Measurements from ENCODE around the gene CYB561. TPM values are rescaled to one million over a fixed set of nuclear protein-coding genes. Genes with fewer than 3 reads are reported as not detected.

The CYB561 gene
- total RNA-seq, 1 experiment from 2014 or later: 40.1 TPM

GRCh38 chr17:63399316-63399715 is 46.8 kb downstream of the CYB561 start:
- no peak for DNase-seq (ENCODE audit: low read depth)
- in situ Hi-C loops (cut with HindIII; ENCODE audit: low pct_unique_long_range_greater_than_20kb, low sequenced_read_pairs): no loop called here

GRCh38 chr17:63398680-63399079 is 47.4 kb downstream of the CYB561 start:
- in situ Hi-C loops (cut with HindIII; ENCODE audit: low pct_unique_long_range_greater_than_20kb, low sequenced_read_pairs): no loop called here
- no peak for DNase-seq (ENCODE audit: low read depth)

- no peak for DNase-seq (ENCODE audit: low read depth)
- in situ Hi-C loops (cut with HindIII; ENCODE audit: low pct_unique_long_range_greater_than_20kb, low sequenced_read_pairs): no loop called here
Observed at GRCh38 chr17:63395075-63395805, 50.9 kb downstream of the CYB561 start.

- in situ Hi-C loops (cut with HindIII; ENCODE audit: low pct_unique_long_range_greater_than_20kb, low sequenced_read_pairs): no loop called here
Observed at GRCh38 chr17:63390090-63390489, 56.0 kb downstream of the CYB561 start.

GRCh38 chr17:63387656-63388340 is 58.3 kb downstream of the CYB561 start:
- no peak for DNase-seq (ENCODE audit: low read depth)
- in situ Hi-C loops (cut with HindIII; ENCODE audit: low pct_unique_long_range_greater_than_20kb, low sequenced_read_pairs): no loop called here

More at GRCh38 chr17:63390090-63390489, 56.0 kb downstream of the CYB561 start:
- DNase-seq (ENCODE audit: low read depth): no peak

- no peak for DNase-seq (ENCODE audit: low read depth)
- in situ Hi-C loops (cut with HindIII; ENCODE audit: low pct_unique_long_range_greater_than_20kb, low sequenced_read_pairs): no loop called here
Observed at GRCh38 chr17:63382826-63383225, 63.3 kb downstream of the CYB561 start.

Other genes with a start within 250 kb of the CYB561 start
- not detected in 2 replicates for gene ACE, start 30.8 kb upstream of the CYB561 start, total RNA-seq (2014; rRNA removed; shearing (Covaris generic); ENCODE audit: low replicate concordance)
- gene KCNH6, start 77.1 kb upstream of the CYB561 start, total RNA-seq (2014; rRNA removed; shearing (Covaris generic); ENCODE audit: low replicate concordance): 0.09 TPM in 1 of 2 replicates, not detected in the other
- gene DCAF7, start 104.2 kb upstream of the CYB561 start, total RNA-seq (2014; rRNA removed; shearing (Covaris generic); ENCODE audit: low replicate concordance): 9.8 and 14.8 TPM in 2 replicates
- gene TACO1, start 154.6 kb upstream of the CYB561 start, total RNA-seq (2014; rRNA removed; shearing (Covaris generic); ENCODE audit: low replicate concordance): 43.0 and 55.4 TPM in 2 replicates
- 14.5 and 16.7 TPM in 2 replicates for gene MAP3K3, start 176.1 kb upstream of the CYB561 start, total RNA-seq (2014; rRNA removed; shearing (Covaris generic); ENCODE audit: low replicate concordance)